Measurements from ENCODE around the gene NAA80.

NAA80 gene

DNA sequence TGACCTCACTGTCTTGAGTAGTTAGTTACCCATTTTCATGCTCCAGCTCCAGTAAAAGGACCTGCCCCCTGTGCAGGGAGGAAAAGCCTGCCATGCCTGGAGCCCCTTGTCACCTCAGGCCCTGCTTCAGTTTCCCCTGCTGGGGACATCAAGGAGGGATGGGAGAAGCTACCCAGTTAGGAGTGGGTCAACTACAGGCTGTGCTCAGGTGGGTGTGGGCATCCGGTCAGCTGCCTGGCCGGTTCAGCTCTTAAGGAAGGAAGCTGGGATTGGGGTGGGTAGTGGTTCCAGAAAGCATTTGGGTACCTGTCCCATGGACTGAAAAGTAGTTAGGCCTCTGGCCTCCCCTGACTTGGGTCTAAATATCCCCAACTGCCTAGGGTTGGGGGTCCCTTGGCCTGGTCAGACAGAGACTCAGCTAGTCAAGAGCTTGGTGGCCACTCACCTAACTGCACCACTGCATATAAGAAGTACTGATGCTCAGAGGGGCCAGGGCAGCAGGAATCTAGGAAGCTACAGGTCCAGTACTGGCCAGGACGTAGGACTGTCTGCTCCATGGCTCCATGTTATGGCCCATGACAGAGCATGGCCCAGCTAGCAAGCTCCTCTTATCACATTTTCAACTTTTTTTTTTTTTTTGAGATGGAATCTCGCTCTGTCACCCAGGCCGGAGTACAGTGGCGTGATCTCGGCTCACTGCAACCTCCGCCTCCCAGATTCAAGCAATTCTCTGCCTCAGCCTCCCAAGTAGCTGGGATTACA lies 19.8 kb downstream of the NAA80 start:
- TF ChIP-seq, protein P1, sequence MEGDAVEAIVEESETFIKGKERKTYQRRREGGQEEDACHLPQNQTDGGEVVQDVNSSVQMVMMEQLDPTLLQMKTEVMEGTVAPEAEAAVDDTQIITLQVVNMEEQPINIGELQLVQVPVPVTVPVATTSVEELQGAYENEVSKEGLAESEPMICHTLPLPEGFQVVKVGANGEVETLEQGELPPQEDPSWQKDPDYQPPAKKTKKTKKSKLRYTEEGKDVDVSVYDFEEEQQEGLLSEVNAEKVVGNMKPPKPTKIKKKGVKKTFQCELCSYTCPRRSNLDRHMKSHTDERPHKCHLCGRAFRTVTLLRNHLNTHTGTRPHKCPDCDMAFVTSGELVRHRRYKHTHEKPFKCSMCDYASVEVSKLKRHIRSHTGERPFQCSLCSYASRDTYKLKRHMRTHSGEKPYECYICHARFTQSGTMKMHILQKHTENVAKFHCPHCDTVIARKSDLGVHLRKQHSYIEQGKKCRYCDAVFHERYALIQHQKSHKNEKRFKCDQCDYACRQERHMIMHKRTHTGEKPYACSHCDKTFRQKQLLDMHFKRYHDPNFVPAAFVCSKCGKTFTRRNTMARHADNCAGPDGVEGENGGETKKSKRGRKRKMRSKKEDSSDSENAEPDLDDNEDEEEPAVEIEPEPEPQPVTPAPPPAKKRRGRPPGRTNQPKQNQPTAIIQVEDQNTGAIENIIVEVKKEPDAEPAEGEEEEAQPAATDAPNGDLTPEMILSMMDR (IDR thresholded peaks at IDR 0.05; ENCODE audit: low read depth, low read length), result no peak
- H3K4me3 ChIP-seq (ENCODE audit: low read depth, low read length), result no peak overlapping the region

DNA sequence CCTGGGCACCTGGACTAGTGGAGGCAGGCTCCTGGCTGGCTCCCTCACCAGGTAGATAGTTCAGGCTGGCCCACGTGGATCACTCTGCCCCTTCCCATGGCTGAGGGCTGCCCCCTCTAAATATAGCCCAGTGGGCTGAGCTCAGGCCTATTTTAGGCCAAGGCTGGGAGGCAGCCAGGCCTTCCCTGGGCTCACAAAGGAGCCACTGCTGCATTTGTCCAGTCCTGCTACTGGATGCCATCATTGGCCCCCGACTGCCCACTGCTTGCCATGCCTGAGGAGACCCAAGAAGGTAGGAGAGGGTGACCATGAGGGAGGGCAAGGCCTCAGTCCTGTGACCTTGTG lies 20.4 kb downstream of the NAA80 start, which contains the start of gene LSMEM2:
TSS of gene LSMEM2 (plus strand) at position 208 of the 345 bp plus-strand sequence. CDS start at position 235, 27 bp downstream.
- H3K4me3 ChIP-seq (ENCODE audit: low read depth, low read length), result no peak within 1 kb of the TSS
- TF ChIP-seq, protein P1 (IDR thresholded peaks at IDR 0.05; ENCODE audit: low read depth, low read length), result no peak

DNA sequence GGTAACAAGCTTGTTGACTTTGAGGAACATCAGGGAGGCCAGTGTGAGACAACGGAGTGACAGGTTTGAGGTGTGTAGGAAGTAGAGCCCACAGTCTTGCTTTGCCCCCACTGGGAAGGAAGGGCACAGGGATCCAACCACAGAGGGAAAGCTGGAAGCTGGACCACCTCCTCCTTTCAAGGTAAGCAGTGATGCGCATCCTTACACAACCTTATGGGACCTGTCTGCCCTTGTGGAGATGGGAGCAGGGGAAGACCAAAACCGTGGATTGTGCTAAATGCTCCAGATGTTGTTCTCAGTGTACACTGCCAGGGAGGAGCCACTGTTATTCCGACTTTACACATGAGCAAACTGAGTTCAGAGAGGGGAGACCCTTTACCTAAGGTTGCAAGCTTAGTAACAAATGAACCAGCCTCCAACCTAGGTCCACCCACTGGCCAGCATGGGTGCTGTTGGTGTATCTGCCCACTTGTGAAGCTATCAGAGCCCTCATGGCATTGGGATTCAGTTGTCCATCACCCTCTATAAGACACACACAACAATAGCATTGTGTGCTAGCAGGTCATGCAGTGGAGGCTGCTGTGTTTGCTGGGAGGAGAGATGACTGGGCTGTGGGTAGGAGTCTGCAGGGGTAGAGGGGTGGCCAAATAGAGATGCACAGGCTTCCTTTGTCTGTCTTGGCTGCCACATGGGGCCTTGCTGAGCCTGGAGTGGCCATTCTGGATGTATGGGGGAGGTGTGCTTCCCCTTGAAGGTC lies 20.9 kb downstream of the NAA80 start:
- no peak overlapping the region for H3K4me3 ChIP-seq (ENCODE audit: low read depth, low read length)
- TF ChIP-seq, protein P1 (IDR thresholded peaks at IDR 0.05; ENCODE audit: low read depth, low read length), result no peak

GRCh38 chr3:50276762-50277101 lies 22.5 kb downstream of the NAA80 start:
- TF ChIP-seq, protein P1 (IDR thresholded peaks at IDR 0.05; ENCODE audit: low read depth, low read length), result no peak
- no peak overlapping the region for H3K4me3 ChIP-seq (ENCODE audit: low read depth, low read length)

GRCh38 chr3:50275996-50276761 lies 23.0 kb downstream of the NAA80 start:
- H3K4me3 ChIP-seq (ENCODE audit: low read depth, low read length), result no peak overlapping the region
- TF ChIP-seq, protein P1 (IDR thresholded peaks at IDR 0.05; ENCODE audit: low read depth, low read length), result no peak

DNA sequence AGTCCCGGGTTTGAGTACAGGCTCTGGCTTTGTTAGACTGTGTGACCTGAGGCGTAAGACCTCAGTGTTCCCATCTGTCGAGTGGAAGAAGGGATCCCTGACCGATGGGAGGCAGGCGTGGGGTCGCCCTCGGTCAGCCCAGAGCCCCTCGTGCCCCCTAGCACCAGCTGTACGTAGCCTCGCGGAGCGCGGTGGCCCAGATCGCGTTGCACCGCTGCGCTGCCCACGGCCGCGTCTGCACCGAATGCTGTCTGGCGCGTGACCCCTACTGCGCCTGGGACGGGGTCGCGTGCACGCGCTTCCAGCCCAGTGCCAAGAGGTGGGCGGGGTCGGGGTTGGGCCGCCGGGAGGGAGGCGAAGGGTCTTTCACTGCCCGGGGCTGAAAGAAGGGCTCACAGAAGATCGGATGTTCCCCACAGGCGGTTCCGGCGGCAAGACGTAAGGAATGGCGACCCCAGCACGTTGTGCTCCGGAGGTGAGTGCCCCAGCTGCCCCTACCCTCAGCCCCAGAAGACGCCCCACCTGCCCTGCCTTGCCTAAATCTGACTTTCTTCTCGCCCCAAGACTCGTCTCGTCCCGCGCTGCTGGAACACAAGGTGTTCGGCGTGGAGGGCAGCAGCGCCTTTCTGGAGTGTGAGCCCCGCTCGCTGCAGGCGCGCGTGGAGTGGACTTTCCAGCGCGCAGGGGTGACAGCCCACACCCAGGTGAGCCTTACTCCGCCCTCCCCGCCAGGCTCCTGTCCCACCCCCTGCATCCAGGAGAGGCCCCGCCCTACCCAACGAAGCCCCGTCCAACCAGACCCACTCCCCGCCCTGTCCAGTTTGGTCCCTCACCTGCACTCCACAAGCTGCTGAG lies 23.8 kb downstream of the NAA80 start:
- TF ChIP-seq, protein P1 (IDR thresholded peaks at IDR 0.05; ENCODE audit: low read depth, low read length), result no peak
- no peak overlapping the region for H3K4me3 ChIP-seq (ENCODE audit: low read depth, low read length)

Measured in WI38 (cell line).